HG03520 (cell line): ENCODE measurements around the gene SH3BGRL2.
"Not testable (repeated sequence)": the region's sequence is repeated elsewhere in the genome, so short reads cannot be mapped to it uniquely, and the experiment has no call there.

Source experiments
- ATAC-seq: cut with Tn5 transposase; IDR thresholded peaks from one replicate; pipeline ENCODE4 v1.9.1; 2021; ENCODE audit warnings: mild to moderate bottlenecking, moderate library complexity; ENCODE audit not compliant: unreplicated experiment

The SH3BGRL2 gene

DNA sequence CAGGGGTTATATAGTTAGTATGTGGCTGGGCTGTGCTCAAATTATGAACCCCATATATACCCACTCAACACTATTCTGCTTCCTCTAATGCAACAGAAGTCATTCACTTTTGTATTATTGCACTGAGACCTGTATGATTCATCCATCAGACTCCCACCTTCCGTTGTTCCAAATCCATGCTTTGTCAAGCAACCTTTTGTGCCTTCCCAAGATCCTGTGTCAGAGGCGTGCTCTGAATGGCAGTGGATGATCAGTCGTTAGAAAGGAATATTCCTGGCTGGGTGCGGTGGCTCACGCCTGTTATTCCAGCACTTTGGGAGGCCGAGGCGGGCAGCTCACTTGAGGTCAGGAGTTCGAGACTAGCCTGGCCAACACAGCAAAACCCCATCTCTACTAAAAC, 103.2 kb downstream of the SH3BGRL2 start:
- ATAC-seq: no peak

DNA sequence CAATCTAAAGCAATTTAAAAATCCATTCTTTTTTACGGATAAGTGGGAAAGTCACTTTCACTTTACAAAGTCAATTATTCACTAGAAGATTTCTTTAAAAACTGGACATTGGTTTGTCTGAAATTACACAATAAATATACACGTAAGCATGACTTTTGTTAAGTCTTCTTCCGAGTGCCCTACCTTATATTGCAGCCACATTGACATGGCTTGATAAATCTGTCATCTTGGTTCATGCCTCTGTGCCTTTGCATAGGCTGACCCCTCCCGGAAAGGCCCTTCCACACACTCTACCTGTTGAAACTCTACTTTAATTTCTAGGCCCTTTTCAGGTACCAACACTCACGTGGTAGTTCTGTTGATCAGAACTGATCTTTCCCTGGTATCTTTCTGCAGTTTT, 104.1 kb downstream of the SH3BGRL2 start:
- no peak for ATAC-seq

DNA sequence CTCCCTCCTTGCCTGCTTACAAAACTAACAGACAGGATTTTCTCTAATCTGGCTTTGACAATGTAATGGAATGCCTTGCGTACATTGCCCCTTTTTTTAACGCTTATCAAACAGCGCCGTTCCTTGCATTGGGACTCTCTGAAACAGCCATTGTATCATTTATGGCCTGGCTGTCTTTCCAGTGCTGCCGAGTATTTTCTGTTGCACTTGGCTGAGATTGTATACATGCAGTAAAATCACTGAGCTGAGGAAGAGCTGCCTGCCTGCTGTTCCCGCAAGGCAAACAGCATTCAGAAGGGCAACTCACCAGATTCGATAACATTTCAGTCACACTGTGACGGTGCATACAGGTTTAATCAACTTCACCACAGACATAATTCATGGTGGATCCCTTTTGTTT, 106.0 kb downstream of the SH3BGRL2 start:
- no peak for ATAC-seq

DNA sequence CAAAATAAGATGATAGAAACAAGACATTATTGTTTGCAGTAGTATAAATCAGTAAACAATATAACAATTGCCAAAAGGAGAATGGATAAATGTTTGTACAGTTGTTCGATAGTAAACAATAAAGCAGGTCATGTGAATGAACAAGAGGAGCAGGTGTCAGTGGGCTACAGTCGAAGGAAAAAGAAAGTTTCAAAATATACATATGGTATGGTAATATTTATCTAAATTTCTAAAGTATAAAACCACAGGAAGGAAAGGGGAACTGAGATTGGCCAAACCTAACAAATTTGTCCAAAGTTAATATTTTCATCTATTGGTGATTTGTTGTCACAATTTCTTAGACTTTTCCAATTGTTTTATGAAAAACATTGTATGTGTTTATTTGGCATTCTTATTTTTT, 110.9 kb downstream of the SH3BGRL2 start:
- no peak for ATAC-seq

DNA sequence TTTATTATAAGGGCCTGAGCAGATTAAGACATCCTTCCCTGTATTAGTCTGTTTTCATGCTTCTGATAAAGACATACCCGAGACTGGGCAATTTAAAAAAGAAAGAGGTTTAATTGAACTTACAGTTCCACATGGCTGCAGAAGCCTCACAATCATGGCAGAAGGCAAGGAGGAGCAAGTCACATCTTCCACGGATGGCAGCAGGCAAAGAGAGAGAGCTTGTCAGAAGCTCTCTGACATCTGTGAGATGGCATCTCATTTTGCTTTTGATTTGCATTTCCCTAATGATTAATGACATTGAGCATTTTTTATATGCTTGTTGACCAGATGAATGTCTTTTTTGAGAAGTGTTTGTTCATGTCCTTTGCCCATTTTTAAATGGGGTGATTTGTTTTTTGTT, 114.2 kb downstream of the SH3BGRL2 start:
- not testable (repeated sequence) for ATAC-seq

DNA sequence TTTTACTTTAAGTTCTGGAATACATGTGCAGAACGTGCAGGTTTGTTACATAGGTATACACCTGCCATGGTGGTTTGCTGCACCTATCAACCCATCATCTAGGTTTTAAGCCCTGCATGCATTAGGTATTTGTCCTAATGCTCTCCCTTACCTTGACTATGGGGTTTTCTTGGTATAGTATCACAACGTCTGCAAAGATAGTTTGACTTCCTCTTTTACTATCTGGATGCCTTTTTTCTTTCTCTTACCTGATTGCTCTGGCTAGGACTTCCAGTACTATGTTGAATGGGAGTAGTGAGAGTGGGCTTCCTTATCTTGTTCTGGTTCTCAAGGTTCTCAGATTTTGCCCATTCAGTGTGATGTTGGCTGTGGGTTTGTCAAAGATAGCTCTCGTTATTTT, 115.2 kb downstream of the SH3BGRL2 start:
- ATAC-seq: not testable (repeated sequence)

DNA sequence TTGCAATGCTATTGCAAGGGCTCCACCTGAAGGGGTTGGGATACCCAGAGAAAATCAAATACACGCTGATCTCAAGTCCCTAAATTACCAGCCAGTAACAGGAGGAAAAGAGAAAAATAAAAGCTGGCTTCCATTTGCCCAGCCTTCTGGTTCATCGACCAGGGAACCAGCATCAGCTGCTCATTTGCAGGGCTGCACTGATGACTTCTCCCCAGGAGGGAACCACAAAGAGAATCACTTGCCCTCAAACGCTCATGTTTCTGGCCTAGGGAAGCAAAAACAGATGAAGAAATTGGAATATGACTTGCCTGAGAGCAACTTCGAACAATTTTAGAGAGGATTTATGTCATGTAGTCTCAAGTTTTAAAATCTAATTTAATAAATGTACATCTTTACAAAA, 119.7 kb downstream of the SH3BGRL2 start:
- ATAC-seq: no peak
